Mononuclear cell (primary cell): ENCODE results near the gene POF1B. TPM values are rescaled to one million over a fixed set of nuclear protein-coding genes. Genes with fewer than 3 reads are reported as not detected.
A peak's percentile ranks its signal among the peaks of the same experiment; 100 is the strongest.
"Not testable (repeated sequence)": the region's sequence is repeated elsewhere in the genome, so short reads cannot be mapped to it uniquely, and the experiment has no call there.

Experiments
- H3K27me3 ChIP-seq: 2 replicates; pipeline ENCODE4 v1.6.0; 2011; ENCODE audit warnings: low read length, control low read depth; ENCODE audit not compliant: insufficient read depth
- H3K4me1 ChIP-seq: 2 replicates; pipeline ENCODE4 v1.5.1; 2011; ENCODE audit warnings: mild to moderate bottlenecking, low read length, control low read depth; ENCODE audit not compliant: insufficient read depth
- H3K4me3 ChIP-seq: 2 replicates; pipeline ENCODE4 v1.5.1; 2011; ENCODE audit warnings: mild to moderate bottlenecking, low read length, moderate library complexity
- H3K9me3 ChIP-seq: 2 replicates; pipeline ENCODE4 v1.5.1; 2011; ENCODE audit warnings: low read depth, mild to moderate bottlenecking, control low read depth, low read length
- total RNA-seq: library from RNA; depleted of rRNA; stranded (reverse); fragments of >200 nt; gene quantifications from one replicate; pipeline ENCODE4 v1.2.3, GENCODE V29; 2012

POF1B gene
- total RNA-seq, 1 donor, result 0.21 TPM

- H3K4me3 ChIP-seq, result no peak overlapping the region
- H3K4me1 ChIP-seq, result no peaks in the 10 kb centered on the region
- no peaks in the 10 kb centered on the region for H3K27me3 ChIP-seq
- no peaks in the 10 kb centered on the region for H3K9me3 ChIP-seq
Measured at GRCh38 chrX:85303544-85303943, 75.9 kb downstream of the POF1B start.

GRCh38 chrX:85288992-85289723 lies 90.3 kb downstream of the POF1B start:
- H3K9me3 ChIP-seq, result no peaks in the 10 kb centered on the region
- H3K4me3 ChIP-seq, result no peak overlapping the region
- no peaks in the 10 kb centered on the region for H3K27me3 ChIP-seq
- H3K4me1 ChIP-seq, result no peaks in the 10 kb centered on the region

- not testable (repeated sequence) for H3K4me1 ChIP-seq, H3K9me3 ChIP-seq, H3K4me3 ChIP-seq, H3K27me3 ChIP-seq
Measured at GRCh38 chrX:85285286-85285685, 94.2 kb downstream of the POF1B start.

GRCh38 chrX:85244450-85245211 lies 134.8 kb downstream of the POF1B start:
- Histone ChIP-seq H3K4me1 (no peaks in the 10 kb centered on the region), H3K9me3 (no peaks in the 10 kb centered on the region), H3K27me3 (no peaks in the 10 kb centered on the region), H3K4me3 (peak overlapping the region; percentile 43)

- H3K4me3 ChIP-seq, result peak within 1 kb of the TSS; percentile 43
Measured at GRCh38 chrX:85243761-85244449, 135.6 kb downstream of the POF1B start, which contains the start of the genes SATL1 and ZNF711. Gene SATL1 (minus strand): TSS chrX:85243779. CDS start chrX:85108968, 134,811 bp downstream. Gene ZNF711 (plus strand): TSS chrX:85243991. CDS start chrX:85247573, 3,582 bp downstream.

GRCh38 chrX:85243155-85243554 lies 136.3 kb downstream of the POF1B start:
- no peaks in the 10 kb centered on the region for H3K9me3 ChIP-seq
- H3K27me3 ChIP-seq, result no peaks in the 10 kb centered on the region
- no peak overlapping the region for H3K4me3 ChIP-seq
- H3K4me1 ChIP-seq, result no peaks in the 10 kb centered on the region

More at GRCh38 chrX:85243761-85244449, 135.6 kb downstream of the POF1B start, which contains the start of the genes SATL1 and ZNF711:
- no peaks in the 10 kb centered on the region for H3K9me3 ChIP-seq
- no peaks in the 10 kb centered on the region for H3K27me3 ChIP-seq
- H3K4me1 ChIP-seq, result no peaks in the 10 kb centered on the region

Other genes starting within 250 kb of the POF1B start
- not detected for gene SATL1, start 135.9 kb downstream of the POF1B start, total RNA-seq
- 3.7 TPM for gene ZNF711, start 135.7 kb downstream of the POF1B start, total RNA-seq